OCI-LY1 (cell line): ENCODE data around the gene CPPED1.
"Not testable (repeated sequence)": the region's sequence is repeated elsewhere in the genome, so short reads cannot be mapped to it uniquely, and the experiment has no call there.

Experiments used
- H2AFZ ChIP-seq: fragments of 200-600 bp; sonication (generic), shearing (Covaris generic); 2 replicates; pipeline ENCODE4 v1.6.0; 2014; ENCODE audit warnings: antibody characterized with exemption, mild to moderate bottlenecking, low read length
- H3F3A ChIP-seq: fragments of 200-600 bp; sonication (generic), shearing (Covaris generic); 2 replicates; pipeline ENCODE4 v1.6.0; 2014; ENCODE audit warnings: mild to moderate bottlenecking, antibody characterized with exemption, low read length, moderate library complexity; ENCODE audit not compliant: insufficient read depth
- H3K27ac ChIP-seq: fragments of 200-600 bp; sonication (generic); 2 replicates; pipeline ENCODE4 v1.5.1; 2014; ENCODE audit warnings: low read length, mixed run types, mild to moderate bottlenecking, low read depth; ENCODE audit not compliant: poor library complexity, severe bottlenecking
- H3K27me3 ChIP-seq: fragments of 200-600 bp; sonication (generic); 2 replicates; pipeline ENCODE4 v1.6.0; 2014; ENCODE audit warnings: antibody characterized with exemption, mild to moderate bottlenecking, low read length, moderate library complexity; ENCODE audit not compliant: insufficient read depth
- H3K36me3 ChIP-seq: fragments of 200-600 bp; sonication (generic); 2 replicates; pipeline ENCODE4 v1.6.1; 2014; ENCODE audit warnings: mild to moderate bottlenecking, antibody characterized with exemption, low read length, moderate library complexity, mixed read lengths; ENCODE audit not compliant: insufficient read depth
- H3K4me1 ChIP-seq: fragments of 200-600 bp; sonication (generic); 2 replicates; pipeline ENCODE4 v1.5.1; 2014; ENCODE audit warnings: mild to moderate bottlenecking, low read length, moderate library complexity; ENCODE audit not compliant: insufficient read depth, severe bottlenecking
- H3K4me2 ChIP-seq: fragments of 200-600 bp; sonication (generic), shearing (Covaris generic); 2 replicates; pipeline ENCODE4 v1.6.1; 2014; ENCODE audit warnings: low read length
- H3K4me3 ChIP-seq: fragments of 200-600 bp; sonication (generic); 2 replicates; pipeline ENCODE4 v1.5.1; 2014; ENCODE audit warnings: low read length, low read depth, mild to moderate bottlenecking, mixed read lengths; ENCODE audit not compliant: poor library complexity, severe bottlenecking
- H3K79me2 ChIP-seq: fragments of 200-600 bp; shearing (Covaris generic); 2 replicates; pipeline ENCODE4 v1.6.1; 2016; ENCODE audit warnings: mixed run types, low read length, mixed read lengths; ENCODE audit not compliant: insufficient read depth
- H3K9ac ChIP-seq: fragments of 200-600 bp; sonication (generic), shearing (Covaris generic); 2 replicates; pipeline ENCODE4 v1.6.1; 2014; ENCODE audit warnings: mild to moderate bottlenecking, low read length, mixed read lengths
- H3K9me2 ChIP-seq: fragments of 200-600 bp; sonication (generic), shearing (Covaris generic); 2 replicates; pipeline ENCODE4 v1.6.1; 2014; ENCODE audit warnings: low read depth, mild to moderate bottlenecking, low read length, mixed read lengths
- H3K9me3 ChIP-seq: fragments of 200-600 bp; shearing (Covaris generic); 2 replicates; pipeline ENCODE4 v1.6.1; 2014; ENCODE audit warnings: low read length, mixed read lengths
- H4K20me1 ChIP-seq: fragments of 200-600 bp; sonication (generic), shearing (Covaris generic); 2 replicates; pipeline ENCODE4 v1.6.0; 2016; ENCODE audit warnings: mild to moderate bottlenecking, low read length; ENCODE audit not compliant: insufficient read depth
- EZH2 ChIP-seq: fragments of 200-600 bp; sonication (generic), shearing (Covaris generic); IDR thresholded peaks from 2 replicates; pipeline ENCODE4 v1.8.0; 2017; ENCODE audit warnings: borderline replicate concordance, mixed run types, mild to moderate bottlenecking, antibody characterized with exemption, low read length, moderate library complexity, mixed read lengths
- TF ChIP-seq, protein P1 (sequence below): fragments of 200-600 bp; sonication (generic), shearing (Covaris generic); IDR thresholded peaks from 2 replicates; pipeline ENCODE4 v1.5.1; 2017; ENCODE audit warnings: mild to moderate bottlenecking, antibody characterized with exemption, low read length, moderate library complexity, mixed read lengths

CPPED1 gene

DNA sequence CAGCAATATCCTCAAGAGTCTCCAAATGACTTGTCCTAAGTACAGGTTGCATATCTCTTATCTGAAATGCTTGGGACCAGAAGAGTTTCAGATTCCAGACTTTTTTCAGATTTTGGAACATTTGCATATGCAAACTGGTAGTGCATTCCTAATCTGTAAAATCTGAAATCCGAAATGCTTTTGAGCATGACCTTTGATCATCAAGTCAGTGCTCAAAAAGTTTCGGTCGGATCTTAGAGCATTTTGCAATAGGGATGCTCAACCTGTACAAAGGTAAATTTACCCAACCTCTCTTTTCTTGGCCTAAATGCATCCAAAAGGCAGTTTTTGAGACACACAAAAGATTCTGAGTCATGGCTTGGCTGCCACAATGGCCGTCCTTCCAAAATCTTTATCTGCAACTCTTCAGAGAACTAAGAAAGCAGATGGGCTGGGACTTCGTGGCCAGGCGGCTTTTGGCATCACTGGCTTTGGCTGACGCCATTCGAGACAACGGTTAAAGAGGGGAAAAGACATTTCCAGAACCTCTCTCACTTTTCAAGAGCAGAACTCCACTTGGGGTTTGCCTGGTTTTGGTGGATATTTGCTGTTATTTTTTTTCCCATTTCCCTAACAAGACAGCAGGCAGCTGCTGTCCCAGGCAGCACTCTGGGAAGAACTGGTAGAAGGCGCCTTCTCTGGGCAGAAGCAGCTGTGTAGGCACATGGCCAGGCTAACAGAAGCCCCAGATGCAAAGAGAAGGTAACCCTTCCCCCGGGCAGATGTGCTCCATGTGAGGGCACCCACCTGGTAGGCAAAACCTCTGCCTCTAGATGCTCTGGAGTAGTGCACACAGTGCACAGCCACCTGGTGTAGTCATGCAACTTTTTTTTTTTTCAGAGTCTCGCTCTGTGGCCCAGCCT, 8.9 kb downstream of the CPPED1 start:
- Histone ChIP-seq H3K4me1 (no peaks in the 10 kb centered on the region), H3K9me3 (no peaks in the 10 kb centered on the region), H3K9me2 (no peaks in the 10 kb centered on the region), H3F3A (no peaks in the 10 kb centered on the region), H3K27ac (no peak overlapping the region), H3K4me3 (no peak overlapping the region), H3K27me3 (no peaks in the 10 kb centered on the region), H3K36me3 (no peaks in the 10 kb centered on the region), H3K9ac (no peak overlapping the region), H3K79me2 (no peaks in the 10 kb centered on the region), H4K20me1 (no peaks in the 10 kb centered on the region), H3K4me2 (no peak overlapping the region), H2AFZ (no peak overlapping the region)
- TF ChIP-seq, protein P1, sequence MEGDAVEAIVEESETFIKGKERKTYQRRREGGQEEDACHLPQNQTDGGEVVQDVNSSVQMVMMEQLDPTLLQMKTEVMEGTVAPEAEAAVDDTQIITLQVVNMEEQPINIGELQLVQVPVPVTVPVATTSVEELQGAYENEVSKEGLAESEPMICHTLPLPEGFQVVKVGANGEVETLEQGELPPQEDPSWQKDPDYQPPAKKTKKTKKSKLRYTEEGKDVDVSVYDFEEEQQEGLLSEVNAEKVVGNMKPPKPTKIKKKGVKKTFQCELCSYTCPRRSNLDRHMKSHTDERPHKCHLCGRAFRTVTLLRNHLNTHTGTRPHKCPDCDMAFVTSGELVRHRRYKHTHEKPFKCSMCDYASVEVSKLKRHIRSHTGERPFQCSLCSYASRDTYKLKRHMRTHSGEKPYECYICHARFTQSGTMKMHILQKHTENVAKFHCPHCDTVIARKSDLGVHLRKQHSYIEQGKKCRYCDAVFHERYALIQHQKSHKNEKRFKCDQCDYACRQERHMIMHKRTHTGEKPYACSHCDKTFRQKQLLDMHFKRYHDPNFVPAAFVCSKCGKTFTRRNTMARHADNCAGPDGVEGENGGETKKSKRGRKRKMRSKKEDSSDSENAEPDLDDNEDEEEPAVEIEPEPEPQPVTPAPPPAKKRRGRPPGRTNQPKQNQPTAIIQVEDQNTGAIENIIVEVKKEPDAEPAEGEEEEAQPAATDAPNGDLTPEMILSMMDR = no peak
- TF ChIP-seq EZH2 = no peak

DNA sequence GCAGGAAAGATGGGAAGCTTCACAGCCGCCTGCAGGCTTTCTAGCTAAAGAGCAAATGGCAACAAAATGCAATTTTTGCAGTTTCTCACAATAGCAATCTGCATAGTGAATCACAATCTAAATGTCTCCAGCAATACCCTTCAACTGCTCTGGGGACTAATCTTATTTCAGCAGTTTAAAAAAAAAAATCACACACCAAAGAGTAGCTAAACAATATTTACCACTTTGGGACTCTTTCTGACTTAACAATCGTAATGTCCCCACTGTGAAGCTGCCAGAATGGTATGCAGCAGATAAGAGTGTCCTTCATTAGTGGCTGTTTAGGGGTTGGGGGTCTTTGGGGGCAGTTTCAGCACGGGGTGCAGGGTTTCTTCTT, 9.8 kb downstream of the CPPED1 start:
- no peaks in the 10 kb centered on the region for H4K20me1 ChIP-seq
- TF ChIP-seq EZH2 = no peak
- TF ChIP-seq, protein P1 = no peak
- H3K4me1 ChIP-seq = no peaks in the 10 kb centered on the region

DNA sequence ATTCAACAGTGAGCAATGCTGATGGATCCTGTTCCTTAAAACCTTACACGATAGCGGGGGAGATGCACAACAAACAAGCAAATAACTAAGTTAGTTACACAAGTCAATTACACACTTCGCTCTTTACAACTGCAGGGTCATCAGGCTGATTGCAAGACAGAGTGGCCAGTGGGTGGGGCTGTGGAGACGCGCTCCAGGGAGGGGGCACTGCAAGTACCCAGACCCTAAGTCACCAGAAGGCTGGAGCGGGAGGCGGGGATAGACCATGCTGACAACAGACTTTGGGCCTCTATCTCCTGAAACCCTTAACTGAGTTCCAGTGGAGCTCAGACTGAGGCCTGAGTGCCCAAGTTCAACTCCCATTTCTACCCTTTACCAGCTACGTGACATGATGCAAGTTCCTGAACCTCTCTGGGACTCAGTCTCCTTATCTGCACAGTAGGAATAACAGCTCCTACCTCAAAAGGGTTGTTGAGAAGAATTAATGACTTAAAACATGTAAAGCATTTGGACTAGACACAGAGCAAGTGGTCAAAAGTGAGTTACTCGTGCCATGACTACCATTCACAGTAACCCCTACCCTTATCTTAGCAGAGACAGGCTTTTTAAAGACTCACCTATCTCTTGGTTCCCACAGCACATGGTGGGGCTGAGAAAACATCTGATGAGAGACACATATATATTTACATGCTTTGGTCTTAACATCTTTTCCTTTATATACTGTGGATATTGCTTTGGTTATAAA, 10.4 kb downstream of the CPPED1 start:
- Histone ChIP-seq H3K9me2 (no peaks in the 10 kb centered on the region), H3K9me3 (no peaks in the 10 kb centered on the region), H3K4me3 (no peak overlapping the region), H3K4me1 (no peaks in the 10 kb centered on the region), H3K9ac (no peak overlapping the region), H3K36me3 (no peaks in the 10 kb centered on the region), H3K27me3 (no peaks in the 10 kb centered on the region), H3K4me2 (no peak overlapping the region), H3F3A (no peaks in the 10 kb centered on the region), H2AFZ (no peak overlapping the region), H3K27ac (no peak overlapping the region), H4K20me1 (no peaks in the 10 kb centered on the region), H3K79me2 (no peaks in the 10 kb centered on the region)
- TF ChIP-seq EZH2 = no peak
- TF ChIP-seq, protein P1 = no peak

More for the DNA sequence above, 9.8 kb downstream of the CPPED1 start:
- Histone ChIP-seq H3K9me2 (no peaks in the 10 kb centered on the region), H3K27me3 (no peaks in the 10 kb centered on the region), H3K36me3 (no peaks in the 10 kb centered on the region), H3K9me3 (no peaks in the 10 kb centered on the region), H3K79me2 (no peaks in the 10 kb centered on the region), H2AFZ (no peak overlapping the region), H3K27ac (no peak overlapping the region), H3K9ac (no peak overlapping the region), H3F3A (no peaks in the 10 kb centered on the region), H3K4me3 (no peak overlapping the region), H3K4me2 (no peak overlapping the region)

GRCh38 chr16:12792528-12792927, 11.2 kb downstream of the CPPED1 start:
- H3K4me2 ChIP-seq, H2AFZ ChIP-seq: not testable (repeated sequence)

More at GRCh38 chr16:12792528-12792927, 11.2 kb downstream of the CPPED1 start:
- H3K79me2 ChIP-seq, H3K9ac ChIP-seq, H3K4me3 ChIP-seq, H3K27ac ChIP-seq, H4K20me1 ChIP-seq, H3F3A ChIP-seq, H3K4me1 ChIP-seq, H3K9me2 ChIP-seq, H3K9me3 ChIP-seq, H3K27me3 ChIP-seq, H3K36me3 ChIP-seq: not testable (repeated sequence)
